Esophagus muscularis mucosa (tissue), 4 donors: Measurements from ENCODE around the gene ELMO2.

Source experiments
- EP300 ChIP-seq: sonication (generic); formaldehyde crosslinking; IDR thresholded peaks from one replicate; pipeline ENCODE4 v1.6.1; 2017; ENCODE audit warnings: antibody characterized with exemption
- POLR2AphosphoS5 ChIP-seq, 2 donors: sonication (generic); formaldehyde crosslinking; IDR thresholded peaks; one replicate each; pipeline ENCODE4 v1.6.1; 2017; ENCODE audit warnings: antibody characterized with exemption in 2 of 2
- TF ChIP-seq, protein P1 (sequence below), 3 experiments: fragments of 200-600 bp in 2 of 3; fragments of 450-650 bp in 1 of 3; sonication (generic) in 2 of 3; IDR thresholded peaks; one replicate each; pipeline ENCODE4 v1.5.1; 2017 to 2019; ENCODE audit warnings: antibody characterized with exemption in 3 of 3, mild to moderate bottlenecking in 2 of 3, moderate library complexity in 1 of 3

DNA sequence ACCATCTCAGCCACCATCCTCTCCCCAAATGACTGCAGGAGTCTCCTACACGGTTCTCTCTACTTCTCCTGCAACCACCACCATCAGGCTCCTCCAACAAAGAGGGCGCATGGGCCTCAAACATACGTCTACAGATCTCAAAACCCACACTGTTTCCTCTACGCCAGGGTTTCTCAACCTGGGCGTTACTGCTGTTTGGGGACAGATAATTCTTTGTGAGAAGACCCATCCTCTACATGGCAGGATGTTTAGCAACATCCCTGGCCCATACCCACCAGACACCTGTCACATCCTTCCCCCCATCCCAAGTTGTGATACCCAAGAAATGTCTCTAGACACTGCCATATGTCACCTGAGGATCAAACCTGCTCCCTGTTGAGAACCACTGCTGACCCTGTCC is 45.0 kb downstream of the ELMO2 start:
- TF ChIP-seq, protein P1, sequence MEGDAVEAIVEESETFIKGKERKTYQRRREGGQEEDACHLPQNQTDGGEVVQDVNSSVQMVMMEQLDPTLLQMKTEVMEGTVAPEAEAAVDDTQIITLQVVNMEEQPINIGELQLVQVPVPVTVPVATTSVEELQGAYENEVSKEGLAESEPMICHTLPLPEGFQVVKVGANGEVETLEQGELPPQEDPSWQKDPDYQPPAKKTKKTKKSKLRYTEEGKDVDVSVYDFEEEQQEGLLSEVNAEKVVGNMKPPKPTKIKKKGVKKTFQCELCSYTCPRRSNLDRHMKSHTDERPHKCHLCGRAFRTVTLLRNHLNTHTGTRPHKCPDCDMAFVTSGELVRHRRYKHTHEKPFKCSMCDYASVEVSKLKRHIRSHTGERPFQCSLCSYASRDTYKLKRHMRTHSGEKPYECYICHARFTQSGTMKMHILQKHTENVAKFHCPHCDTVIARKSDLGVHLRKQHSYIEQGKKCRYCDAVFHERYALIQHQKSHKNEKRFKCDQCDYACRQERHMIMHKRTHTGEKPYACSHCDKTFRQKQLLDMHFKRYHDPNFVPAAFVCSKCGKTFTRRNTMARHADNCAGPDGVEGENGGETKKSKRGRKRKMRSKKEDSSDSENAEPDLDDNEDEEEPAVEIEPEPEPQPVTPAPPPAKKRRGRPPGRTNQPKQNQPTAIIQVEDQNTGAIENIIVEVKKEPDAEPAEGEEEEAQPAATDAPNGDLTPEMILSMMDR (IDR thresholded peaks at IDR 0.05), result no peak
- no peak for TF ChIP-seq POLR2AphosphoS5 (IDR thresholded peaks at IDR 0.05)
- TF ChIP-seq EP300, result no peak
